ENCODE results near the gene NOVA2. TPM values are rescaled to one million over a fixed set of nuclear protein-coding genes. Genes with fewer than 3 reads are reported as not detected.

NOVA2 gene
- total RNA-seq, 1 experiment from 2014 or later: not detected

- Histone ChIP-seq H3K4me2 (no peak overlapping the region), H3K9me2 (ENCODE audit: insufficient read depth) (no peaks in the 10 kb centered on the region), H3K4me3 (no peak overlapping the region), H4K20me1 (ENCODE audit: insufficient read depth) (no peaks in the 10 kb centered on the region), H3K36me3 (ENCODE audit: low read depth) (no peaks in the 10 kb centered on the region), H3F3A (ENCODE audit: insufficient read depth, low read depth) (peaks cover 18% of the 10 kb centered on the region; the same call in 1 of the 2 replicates), H3K79me2 (ENCODE audit: low read depth) (peaks cover 19% of the 10 kb centered on the region; the same call in 1 of the 2 replicates), H3K27ac (no peak overlapping the region), H3K27me3 (ENCODE audit: insufficient read depth, low read depth) (no peaks in the 10 kb centered on the region), H3K9me3 (ENCODE audit: insufficient read depth, low read depth) (no peaks in the 10 kb centered on the region), H2AFZ (no peak overlapping the region), H3K4me1 (replicated peaks; ENCODE audit: insufficient read depth) (peaks cover 11% of the 10 kb centered on the region)
- intact Hi-C loops (cut with micrococcal nuclease; ENCODE audit: unreplicated experiment): no loop called here
- ChIA-PET CTCF (interaction anchor here (0.9 kb wide), 1 partner anchor 11 kb away, joined by 3 read pairs; no protein-coding TSS in a partner anchor), POLR2A (ENCODE audit: unreplicated experiment) (no interaction called here)
- TF ChIP-seq CTCF (conservative IDR thresholded peaks at IDR 0.05): no peak
- no peak for TF ChIP-seq EZH2 (IDR thresholded peaks at IDR 0.05; ENCODE audit: low read depth)
- BruUV-seq (replicated peaks): no TSS peak
- DNase-seq: no peak
These were observed 25.2 kb upstream of the NOVA2 start for GRCh38 chr19:45998834-45999233.

GRCh38 chr19:45996933-45997332 is 23.3 kb upstream of the NOVA2 start:
- Histone ChIP-seq H3K4me2 (no peak overlapping the region), H3K36me3 (ENCODE audit: low read depth) (no peaks in the 10 kb centered on the region)

GRCh38 chr19:45995715-45996385 is 22.2 kb upstream of the NOVA2 start:
- TSS peak; percentile 79 for BruUV-seq (replicated peaks)
- H3K9me2 ChIP-seq (ENCODE audit: insufficient read depth): no peaks in the 10 kb centered on the region
- POLR2A ChIA-PET (ENCODE audit: unreplicated experiment): interaction anchor here (0.6 to 1.5 kb wide), 4 partner anchors 23 to 276 kb away, joined by 3 to 10 read pairs (median 6); partner anchors contain the start of gene SYMPK
- H3K4me3 ChIP-seq: peak overlapping the region; percentile 77
- DNase-seq: no peak
- H3K4me2 ChIP-seq: peak overlapping the region; percentile 98
- intact Hi-C loops (cut with micrococcal nuclease; ENCODE audit: unreplicated experiment): loop anchor here (1.0 kb wide), 1 partner anchor 110 kb away; the partner anchor contains the start of gene IRF2BP1
- H4K20me1 ChIP-seq (ENCODE audit: insufficient read depth): no peaks in the 10 kb centered on the region
- peaks cover 11% of the 10 kb centered on the region for H3K4me1 ChIP-seq (replicated peaks; ENCODE audit: insufficient read depth)
- TF ChIP-seq CTCF (conservative IDR thresholded peaks at IDR 0.05) (no peak), EZH2 (IDR thresholded peaks at IDR 0.05; ENCODE audit: low read depth) (no peak)
- CTCF ChIA-PET: interaction anchor here (0.7 to 1.3 kb wide), 2 partner anchors 40 to 124 kb away, joined by 3 to 5 read pairs; no protein-coding TSS in a partner anchor
- no peaks in the 10 kb centered on the region for H3K36me3 ChIP-seq (ENCODE audit: low read depth)
- peaks cover 8% of the 10 kb centered on the region; the same call in 1 of the 2 replicates for H3F3A ChIP-seq (ENCODE audit: insufficient read depth, low read depth)
- H2AFZ ChIP-seq: peak overlapping the region; percentile 91
- H3K79me2 ChIP-seq (ENCODE audit: low read depth): peaks cover 19% of the 10 kb centered on the region; the same call in 1 of the 2 replicates
- no peaks in the 10 kb centered on the region for H3K27me3 ChIP-seq (ENCODE audit: insufficient read depth, low read depth)
- H3K27ac ChIP-seq: no peak overlapping the region
- H3K9me3 ChIP-seq (ENCODE audit: insufficient read depth, low read depth): no peaks in the 10 kb centered on the region

More at GRCh38 chr19:45996933-45997332, 23.3 kb upstream of the NOVA2 start:
- ChIA-PET POLR2A (ENCODE audit: unreplicated experiment) (no interaction called here), CTCF (interaction anchor here (0.6 kb wide), 1 partner anchor 80 kb away, joined by 5 read pairs; no protein-coding TSS in a partner anchor)
- no peak for DNase-seq
- H3K4me3 ChIP-seq: no peak overlapping the region
- intact Hi-C loops (cut with micrococcal nuclease; ENCODE audit: unreplicated experiment): no loop called here
- H2AFZ ChIP-seq: no peak overlapping the region
- TF ChIP-seq CTCF (conservative IDR thresholded peaks at IDR 0.05) (no peak), EZH2 (IDR thresholded peaks at IDR 0.05; ENCODE audit: low read depth) (no peak)
- BruUV-seq (replicated peaks): no TSS peak
- no peaks in the 10 kb centered on the region for H3K27me3 ChIP-seq (ENCODE audit: insufficient read depth, low read depth)
- peaks cover 13% of the 10 kb centered on the region; the same call in 1 of the 2 replicates for H3F3A ChIP-seq (ENCODE audit: insufficient read depth, low read depth)
- H3K79me2 ChIP-seq (ENCODE audit: low read depth): peaks cover 19% of the 10 kb centered on the region; the same call in 1 of the 2 replicates
- peaks cover 11% of the 10 kb centered on the region for H3K4me1 ChIP-seq (replicated peaks; ENCODE audit: insufficient read depth)
- H4K20me1 ChIP-seq (ENCODE audit: insufficient read depth): no peaks in the 10 kb centered on the region
- no peaks in the 10 kb centered on the region for H3K9me2 ChIP-seq (ENCODE audit: insufficient read depth)
- H3K9me3 ChIP-seq (ENCODE audit: insufficient read depth, low read depth): no peaks in the 10 kb centered on the region
- H3K27ac ChIP-seq: no peak overlapping the region
